Smooth muscle cell (in vitro differentiated cells): ENCODE data around the gene MKLN1. TPM values are rescaled to one million over a fixed set of nuclear protein-coding genes. Genes with fewer than 3 reads are reported as not detected.

Experiments
- DNase-seq: peaks from one replicate; lab custom pipeline; 2025; ENCODE audit not compliant: unreplicated experiment; lab: John Stamatoyannopoulos, UW
- H2AFZ ChIP-seq: fragments of 200-600 bp; sonication (generic); 2 replicates; pipeline ENCODE4 v1.6.0; 2016; ENCODE audit warnings: antibody characterized with exemption, low read depth, mild to moderate bottlenecking
- H3F3A ChIP-seq: fragments of 200-600 bp; sonication (generic); 2 replicates; pipeline ENCODE4 v1.6.0; 2017; ENCODE audit warnings: antibody characterized with exemption, low read depth
- H3K27ac ChIP-seq: fragments of 200-600 bp; sonication (generic); 2 replicates; pipeline ENCODE4 v1.5.1; 2016; ENCODE audit warnings: low read depth, mild to moderate bottlenecking
- H3K27me3 ChIP-seq: fragments of 200-600 bp; sonication (generic); 2 replicates; pipeline ENCODE4 v1.6.1; 2016; ENCODE audit warnings: low read depth, mild to moderate bottlenecking
- H3K36me3 ChIP-seq: fragments of 200-600 bp; sonication (generic); 2 replicates; pipeline ENCODE4 v1.5.1; 2016; ENCODE audit warnings: low read depth
- H3K4me1 ChIP-seq: fragments of 200-600 bp; sonication (generic); 2 replicates; pipeline ENCODE4 v1.5.1; 2016; ENCODE audit warnings: low read depth
- H3K4me2 ChIP-seq: fragments of 200-600 bp; sonication (generic); 2 replicates; pipeline ENCODE4 v1.6.0; 2016; ENCODE audit warnings: mild to moderate bottlenecking
- H3K4me3 ChIP-seq: fragments of 200-600 bp; sonication (generic); 2 replicates; pipeline ENCODE4 v1.5.1; 2016; ENCODE audit warnings: mild to moderate bottlenecking
- H3K79me2 ChIP-seq: fragments of 200-600 bp; sonication (generic); 2 replicates; pipeline ENCODE4 v1.6.0; 2016; ENCODE audit warnings: low read depth, mild to moderate bottlenecking
- H3K9ac ChIP-seq: fragments of 200-600 bp; sonication (generic); 2 replicates; pipeline ENCODE4 v1.6.0; 2016; ENCODE audit warnings: low read depth
- H3K9me3 ChIP-seq: fragments of 200-600 bp; sonication (generic); replicated peaks from 2 replicates; pipeline ENCODE4 v1.5.1; 2016; ENCODE audit warnings: low read depth
- H4K20me1 ChIP-seq: fragments of 200-600 bp; sonication (generic); 2 replicates; pipeline ENCODE4 v1.6.0; 2016; ENCODE audit warnings: low read depth
- WGBS: methylation state at CpG from one replicate; pipeline ENCODE4 v1.1.7; 2016; ENCODE audit warnings: low lambda C conversion rate; 5-methylcytosine and 5-hydroxymethylcytosine counted together
- polyA plus RNA-seq: library from polyadenylated mRNA; unstranded; fragments of >200 nt; fragmentation: Nextera tagmentation; extraction: Ambion mirVana; gene quantifications from 2 replicates; pipeline ENCODE4 v1.2.1, GENCODE V29; 2016
- total RNA-seq: library from RNA; depleted of rRNA; stranded (reverse); fragments of >200 nt; gene quantifications from 2 replicates; pipeline ENCODE4 v1.2.3, GENCODE V29; 2014
- TF ChIP-seq, protein P1 (sequence below): fragments of 200-600 bp; sonication (generic); IDR thresholded peaks from 2 replicates; pipeline ENCODE4 v1.5.1; 2017; ENCODE audit warnings: borderline replicate concordance, mild to moderate bottlenecking, antibody characterized with exemption; ENCODE audit not compliant: insufficient read depth, poor library complexity, severe bottlenecking

MKLN1 gene
- total and polyA plus RNA-seq, 2 experiments from 2014 or later, result 26.3 to 45.3 TPM

DNA sequence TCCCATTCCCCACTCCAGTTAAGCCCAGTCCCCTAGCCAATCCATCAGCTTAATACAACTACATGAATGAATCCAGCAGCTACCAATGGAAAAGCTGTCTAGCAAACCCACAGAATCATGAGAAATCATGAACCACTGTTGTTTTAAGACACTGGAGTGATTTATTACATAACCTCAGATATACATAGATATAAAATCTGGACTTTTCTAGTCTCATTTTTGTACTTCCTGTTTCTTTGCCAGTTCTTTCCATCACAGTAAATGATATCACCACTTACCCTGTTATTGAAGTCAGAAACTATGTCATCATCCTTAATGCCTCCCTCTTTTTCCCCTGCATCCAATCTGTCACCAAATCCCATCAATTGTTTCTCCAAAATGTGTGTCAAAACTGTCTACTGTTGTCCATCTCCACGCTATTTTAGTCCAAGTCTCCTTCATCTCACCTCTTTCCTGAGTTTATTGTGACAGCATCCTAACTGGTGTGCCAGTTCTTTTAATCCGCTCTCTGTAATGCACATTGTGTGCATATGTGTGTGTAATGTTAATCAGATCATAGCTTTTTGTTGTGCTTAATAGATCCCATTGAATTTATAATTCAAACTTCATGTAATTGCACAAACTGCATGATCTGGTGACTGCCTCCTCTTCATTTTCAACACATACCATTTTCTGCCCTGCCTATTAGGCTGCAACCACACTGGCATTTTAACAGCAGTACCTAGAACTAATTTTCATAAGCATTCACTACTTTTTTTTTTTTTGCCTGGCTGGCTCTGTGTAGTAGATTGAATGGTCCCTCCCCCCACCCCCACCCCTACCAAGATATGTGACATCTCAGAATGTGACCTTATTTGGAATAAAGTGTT is 56.0 kb downstream of the MKLN1 start:
- 99% methylated on average over 2 of the region's 2 CpGs for WGBS
- Histone ChIP-seq H4K20me1 (peaks cover 88% of the 10 kb centered on the region), H3K27me3 (no peaks in the 10 kb centered on the region), H3K79me2 (peaks cover 71% of the 10 kb centered on the region), H3F3A (peaks cover 10% of the 10 kb centered on the region), H3K4me2 (no peak overlapping the region), H3K4me3 (no peak overlapping the region), H3K27ac (no peak overlapping the region), H3K36me3 (no peaks in the 10 kb centered on the region), H2AFZ (no peak overlapping the region), H3K9ac (no peak overlapping the region), H3K9me3 (no peaks in the 10 kb centered on the region), H3K4me1 (no peaks in the 10 kb centered on the region)
- DNase-seq, result no peak
- TF ChIP-seq, protein P1, sequence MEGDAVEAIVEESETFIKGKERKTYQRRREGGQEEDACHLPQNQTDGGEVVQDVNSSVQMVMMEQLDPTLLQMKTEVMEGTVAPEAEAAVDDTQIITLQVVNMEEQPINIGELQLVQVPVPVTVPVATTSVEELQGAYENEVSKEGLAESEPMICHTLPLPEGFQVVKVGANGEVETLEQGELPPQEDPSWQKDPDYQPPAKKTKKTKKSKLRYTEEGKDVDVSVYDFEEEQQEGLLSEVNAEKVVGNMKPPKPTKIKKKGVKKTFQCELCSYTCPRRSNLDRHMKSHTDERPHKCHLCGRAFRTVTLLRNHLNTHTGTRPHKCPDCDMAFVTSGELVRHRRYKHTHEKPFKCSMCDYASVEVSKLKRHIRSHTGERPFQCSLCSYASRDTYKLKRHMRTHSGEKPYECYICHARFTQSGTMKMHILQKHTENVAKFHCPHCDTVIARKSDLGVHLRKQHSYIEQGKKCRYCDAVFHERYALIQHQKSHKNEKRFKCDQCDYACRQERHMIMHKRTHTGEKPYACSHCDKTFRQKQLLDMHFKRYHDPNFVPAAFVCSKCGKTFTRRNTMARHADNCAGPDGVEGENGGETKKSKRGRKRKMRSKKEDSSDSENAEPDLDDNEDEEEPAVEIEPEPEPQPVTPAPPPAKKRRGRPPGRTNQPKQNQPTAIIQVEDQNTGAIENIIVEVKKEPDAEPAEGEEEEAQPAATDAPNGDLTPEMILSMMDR, result no peak

DNA sequence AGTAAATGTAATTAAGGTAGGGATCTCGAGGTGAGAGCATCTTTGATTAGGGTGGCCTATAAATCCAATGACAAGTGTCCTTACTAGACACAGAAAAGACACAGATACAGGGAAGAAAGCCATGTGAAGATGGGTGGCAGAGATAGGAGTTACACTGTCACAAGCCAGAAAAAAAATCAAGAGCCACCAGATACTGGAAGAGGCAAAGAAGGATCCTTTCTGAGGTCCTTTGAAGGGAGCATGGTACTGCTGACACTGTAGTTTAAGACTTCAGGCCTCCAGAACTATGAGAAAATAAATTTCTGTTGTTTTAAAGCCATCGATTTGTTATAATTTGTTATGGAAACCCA is 56.6 kb downstream of the MKLN1 start:
- 82% methylated on average over 2 of the region's 2 CpGs for WGBS
- no peaks in the 10 kb centered on the region for H3K4me1 ChIP-seq
- H3K4me2 ChIP-seq, result no peak overlapping the region
- H4K20me1 ChIP-seq, result peaks cover 87% of the 10 kb centered on the region
- H3K27ac ChIP-seq, result no peak overlapping the region
- H3K4me3 ChIP-seq, result no peak overlapping the region
- H3F3A ChIP-seq, result peaks cover 10% of the 10 kb centered on the region
- no peaks in the 10 kb centered on the region for H3K9me3 ChIP-seq
- H3K27me3 ChIP-seq, result no peaks in the 10 kb centered on the region
- H3K79me2 ChIP-seq, result peaks cover 71% of the 10 kb centered on the region
- H3K36me3 ChIP-seq, result no peaks in the 10 kb centered on the region
- DNase-seq, result no peak
- no peak overlapping the region for H3K9ac ChIP-seq
- no peak overlapping the region for H2AFZ ChIP-seq
- TF ChIP-seq, protein P1, result no peak

DNA sequence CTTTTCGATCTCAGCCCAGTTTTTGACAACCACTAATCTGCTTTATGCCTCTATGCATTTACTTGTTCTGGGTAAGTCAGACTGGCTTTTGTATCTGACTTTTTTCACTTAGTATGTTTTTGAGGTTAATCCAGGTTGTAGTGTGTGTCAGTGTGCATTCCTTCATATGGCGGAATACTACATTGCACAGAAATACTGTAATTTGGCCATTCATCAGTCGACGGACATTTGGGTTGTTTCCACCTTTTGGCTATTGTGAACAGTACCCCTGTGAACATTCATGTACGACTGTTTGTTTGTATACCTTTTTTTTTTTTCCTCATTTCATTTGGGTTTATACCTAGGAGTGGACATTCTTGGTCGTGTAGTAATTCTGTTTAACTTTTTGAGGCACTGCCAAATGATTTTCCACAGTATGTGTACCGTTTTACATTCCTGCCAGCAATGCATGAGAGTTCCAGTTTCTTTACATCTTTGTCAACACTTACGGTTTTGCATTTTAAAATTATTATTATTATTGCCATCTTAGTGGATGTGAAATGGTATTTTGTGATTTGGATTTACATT is 57.4 kb downstream of the MKLN1 start:
- no peak for DNase-seq
- 85% methylated on average over 8 of the region's 8 CpGs for WGBS
- H3K4me2 ChIP-seq, result no peak overlapping the region
- no peak overlapping the region for H3K27ac ChIP-seq
- H3K9me3 ChIP-seq, result no peaks in the 10 kb centered on the region
- H3K79me2 ChIP-seq, result peaks cover 71% of the 10 kb centered on the region
- TF ChIP-seq, protein P1, result no peak
- H4K20me1 ChIP-seq, result peaks cover 86% of the 10 kb centered on the region
- peaks cover 8% of the 10 kb centered on the region for H3F3A ChIP-seq
- no peak overlapping the region for H2AFZ ChIP-seq
- H3K36me3 ChIP-seq, result no peaks in the 10 kb centered on the region
- no peak overlapping the region for H3K4me3 ChIP-seq
- no peaks in the 10 kb centered on the region for H3K27me3 ChIP-seq
- no peak overlapping the region for H3K9ac ChIP-seq
- no peaks in the 10 kb centered on the region for H3K4me1 ChIP-seq

DNA sequence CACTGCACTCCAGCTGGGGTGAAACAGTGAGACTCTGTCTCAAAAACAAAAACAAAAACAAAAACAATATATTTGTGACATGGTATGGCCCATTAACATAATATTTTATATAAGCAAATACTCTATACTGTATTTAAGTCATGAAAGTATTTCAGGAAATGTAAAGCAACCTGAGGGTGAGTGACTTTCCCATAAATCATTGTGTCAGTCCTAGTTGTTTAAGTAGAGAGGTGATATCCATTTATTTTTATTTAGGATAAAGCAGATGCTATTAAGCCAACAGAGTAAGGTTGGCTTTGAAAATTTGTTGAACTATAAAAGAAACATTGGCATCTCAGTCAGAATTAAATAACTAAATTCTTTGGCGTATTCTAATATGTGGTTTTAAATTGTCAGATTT is 60.5 kb downstream of the MKLN1 start:
- TF ChIP-seq, protein P1, result no peak
- Histone ChIP-seq H3K27me3 (no peaks in the 10 kb centered on the region), H3K9me3 (no peaks in the 10 kb centered on the region), H3K27ac (no peak overlapping the region), H4K20me1 (peaks cover 80% of the 10 kb centered on the region), H2AFZ (no peak overlapping the region), H3K4me2 (no peak overlapping the region), H3K4me1 (no peaks in the 10 kb centered on the region), H3F3A (peaks cover 4% of the 10 kb centered on the region), H3K4me3 (no peak overlapping the region), H3K79me2 (peaks cover 76% of the 10 kb centered on the region), H3K9ac (no peak overlapping the region), H3K36me3 (peaks cover 6% of the 10 kb centered on the region)
- 96% methylated on average over 1 of the region's 1 CpG for WGBS
- no peak for DNase-seq
